K562 (cell line): ENCODE data around the gene LMTK2. TPM values are rescaled to one million over a fixed set of nuclear protein-coding genes. Genes with fewer than 3 reads are reported as not detected.
A peak's percentile ranks its signal among the peaks of the same experiment; 100 is the strongest.

Experiments used
- ATAC-seq: fragments of 200-7000 bp; cut with Tn5 transposase; 3 replicates; pipeline ENCODE4 v1.9.1; 2020; ENCODE audit warnings: moderate library complexity
- BruUV-seq: library from RNA; stranded (reverse); fragments of 400-500 nt; replicated peaks from 2 replicates; lab custom pipeline; 2021; lab: Mats Ljungman, UMichigan
- CTCF ChIA-PET: fragments of 300-600 bp; formaldehyde crosslinking; extraction: SDS; loops from one replicate; lab custom pipeline; 2021; ENCODE audit warnings: low intra/inter-chr PET ratio; lab: Yijun Ruan, JAX
- POLR2A ChIA-PET: fragments of 300-600, 350-650 bp; sonication (Branson Sonifier 250); formaldehyde crosslinking; extraction: SDS; loops from one replicate; lab custom pipeline; 2021; ENCODE audit warnings: antibody characterized with exemption, inconsistent platforms; lab: Yijun Ruan, JAX
- DNase-seq, 4 experiments: peaks; one replicate each; pipeline versions ENCODE4 v3.0.0 to v3.0.0-alpha.2; 2011 to 2018; ENCODE audit warnings: low spot score in 3 of 4, mixed read lengths in 3 of 4; ENCODE audit errors: extremely low read depth in 1 of 4
- FAIRE-seq: peaks from 2 replicates; lab custom pipeline; 2011; peaks lifted over from hg19 to GRCh38; lab: Jason Lieb, UNC
- H2AFZ ChIP-seq: 2 replicates; pipeline ENCODE4 v1.6.0; 2011; ENCODE audit warnings: low read depth, low read length, control low read depth, inconsistent platforms
- H3K27ac ChIP-seq: fragments of 200-600 bp; 3 replicates; pipeline ENCODE4 v1.8.0; 2011; ENCODE audit warnings: low read depth, mild to moderate bottlenecking, control low read depth, inconsistent platforms, low read length, moderate library complexity, mixed read lengths; ENCODE audit errors: extremely low read depth
- H3K27me3 ChIP-seq, 2 experiments: fragments of 300-600 bp in 1 of 2; 2 replicates in 1 of 2; 3 replicates in 1 of 2; pipeline versions ENCODE4 v1.6.0 to v1.8.0; 2011; ENCODE audit warnings: inconsistent platforms in 2 of 2, low read length in 2 of 2, mild to moderate bottlenecking in 1 of 2, mixed read lengths in 1 of 2, moderate library complexity in 1 of 2; ENCODE audit not compliant: control insufficient read depth in 2 of 2, insufficient read depth in 2 of 2
- H3K36me3 ChIP-seq: fragments of 300-600 bp; 3 replicates; pipeline ENCODE4 v1.8.0; 2011; ENCODE audit warnings: mild to moderate bottlenecking, low read length, inconsistent platforms; ENCODE audit not compliant: control insufficient read depth, insufficient read depth
- H3K4me1 ChIP-seq, 2 experiments: fragments of 200-600 bp in 1 of 2; replicated peaks in 1 of 2; 2 replicates in 1 of 2; 3 replicates in 1 of 2; pipeline versions ENCODE4 v1.5.1 to v1.8.0; 2011; ENCODE audit warnings: inconsistent platforms in 2 of 2, low read length in 2 of 2, mild to moderate bottlenecking in 1 of 2, mixed read lengths in 1 of 2, moderate library complexity in 1 of 2; ENCODE audit not compliant: control insufficient read depth in 2 of 2, insufficient read depth in 2 of 2
- H3K4me2 ChIP-seq: 2 replicates; pipeline ENCODE4 v1.6.1; 2011; ENCODE audit warnings: low read length, control low read depth, inconsistent platforms, mixed read lengths; ENCODE audit not compliant: insufficient read depth
- H3K4me3 ChIP-seq: fragments of 200-600 bp; sonication (generic), shearing (Covaris generic); 2 replicates; pipeline ENCODE4 v1.5.1; 2016; ENCODE audit warnings: control low read depth, inconsistent platforms
- H3K79me2 ChIP-seq: fragments of 200-600 bp; 3 replicates; pipeline ENCODE4 v1.8.0; 2011; ENCODE audit warnings: low read length, inconsistent platforms; ENCODE audit not compliant: control insufficient read depth, insufficient read depth
- H3K9ac ChIP-seq, 2 experiments: 2 replicates each; pipeline versions ENCODE4 v1.6.0 to v1.6.1; 2011; ENCODE audit warnings: low read depth in 2 of 2, low read length in 2 of 2, control low read depth in 1 of 2, inconsistent platforms in 1 of 2, mild to moderate bottlenecking in 1 of 2, mixed read lengths in 1 of 2; ENCODE audit not compliant: insufficient read depth in 1 of 2
- H3K9me1 ChIP-seq: one replicate; pipeline ENCODE4 v1.6.0; 2011; ENCODE audit warnings: inconsistent platforms, mild to moderate bottlenecking, low read length, moderate library complexity; ENCODE audit not compliant: control insufficient read depth, insufficient read depth
- H3K9me3 ChIP-seq: replicated peaks from 2 replicates; pipeline ENCODE4 v1.5.1; 2011; ENCODE audit warnings: low read depth, low read length, inconsistent platforms; ENCODE audit not compliant: control insufficient read depth, insufficient read depth
- H4K20me1 ChIP-seq: replicated peaks from 2 replicates; pipeline ENCODE4 v1.6.1; 2011; ENCODE audit warnings: low read length, inconsistent platforms, mixed read lengths; ENCODE audit not compliant: control insufficient read depth, insufficient read depth
- CBFA2T3 ChIP-seq: fragments of 450-650 bp; IDR thresholded peaks from 2 replicates; pipeline ENCODE4 v1.6.1; 2017
- EGR1 ChIP-seq: fragments of 450-650 bp; conservative IDR thresholded peaks from 2 replicates; pipeline ENCODE4 v1.6.1; 2017; ENCODE audit warnings: mild to moderate bottlenecking
- KDM4B ChIP-seq, 2 experiments: fragments of 450-650 bp in 1 of 2; sonication (generic) in 1 of 2; IDR thresholded peaks; 2 replicates each; pipeline ENCODE4 v1.6.1; 2016 to 2017; ENCODE audit warnings: borderline replicate concordance in 2 of 2, antibody characterized with exemption in 1 of 2, low read depth in 1 of 2, mild to moderate bottlenecking in 1 of 2
- MAFK ChIP-seq: IDR thresholded peaks from 2 replicates; pipeline ENCODE4 v1.6.1; 2011; ENCODE audit warnings: low read length, improper control_type of control experiment
- NFIC ChIP-seq: fragments of 450-650 bp; IDR thresholded peaks from 2 replicates; pipeline ENCODE4 v1.6.1; 2017; ENCODE audit warnings: mild to moderate bottlenecking, inconsistent platforms
- SMARCE1 ChIP-seq: fragments of 450-650 bp; IDR thresholded peaks from 2 replicates; pipeline ENCODE4 v1.7.1; 2016; ENCODE audit warnings: mild to moderate bottlenecking
- TRIM24 ChIP-seq, 2 experiments: fragments of 450-650 bp; IDR thresholded peaks; 2 replicates each; pipeline ENCODE4 v1.6.1; 2016
- ZSCAN32 ChIP-seq: fragments of 450-650 bp; formaldehyde crosslinking; IDR thresholded peaks from 2 replicates; pipeline ENCODE4 v1.4.0; 2020; ENCODE audit warnings: mild to moderate bottlenecking, moderate library complexity
- WGBS: fragments of 100-300 bp; shearing (Covaris generic); methylation state at CpG from one replicate; pipeline ENCODE4 v1.1.6; 2016; ENCODE audit warnings: low coverage, mixed read lengths; ENCODE audit not compliant: insufficient coverage; ENCODE audit errors: missing lambda C conversion rate; 5-methylcytosine and 5-hydroxymethylcytosine counted together
- in situ Hi-C: fragments of 300-500 bp; cut with MboI; formaldehyde crosslinking; loops from 4 replicates; pipeline ENCODE4 v1.15.0; 2018; ENCODE audit warnings: inconsistent platforms, mixed read lengths
- intact Hi-C: fragments of 100-400 bp; cut with micrococcal nuclease; formaldehyde crosslinking; loops from 2 replicates; pipeline ENCODE4 v1.14.2; 2022
- polyA plus RNA-seq, 8 experiments: library from polyadenylated mRNA; depleted of rRNA in 4 of 8; stranded (reverse) in 5 of 8; unstranded in 3 of 8; fragments of >200 nt; fragmentation: Nextera tagmentation in 2 of 8; fragmentation: Illumina TruSeq in 1 of 8; extraction: Ambion mirVana in 2 of 8; extraction: Trizol in 1 of 8; gene quantifications; 2 replicates each; pipeline versions ENCODE4 v1.2.1 to v1.2.3, GENCODE V29; 2011 to 2014; ENCODE audit warnings: inconsistent platforms in 1 of 8, missing spikeins in 1 of 8
- total RNA-seq, 7 experiments: library from RNA; depleted of rRNA in 6 of 7; stranded (reverse); fragments of >200 nt in 6 of 7; fragmentation: Illumina TruSeq in 2 of 7; extraction: Trizol in 2 of 7; gene quantifications; 2 replicates each; pipeline versions ENCODE4 v1.2.1 to v1.2.3, GENCODE V29; 2011 to 2021; ENCODE audit warnings: low replicate concordance in 1 of 7
- TF ChIP-seq, protein P1 (sequence below): fragments of 450-650 bp; IDR thresholded peaks from 2 replicates; pipeline ENCODE4 v1.6.1; 2017; ENCODE audit warnings: mild to moderate bottlenecking, moderate library complexity
- TF ChIP-seq, protein P2 (sequence below): fragments of 150-350 bp; IDR thresholded peaks from 2 replicates; pipeline ENCODE4 v1.6.1; 2014; ENCODE audit warnings: low read depth, mild to moderate bottlenecking, low read length, borderline replicate concordance
- TF ChIP-seq, protein P3 (sequence below): fragments of 250-450 bp; sonication (Bioruptor Pico); IDR thresholded peaks from 2 replicates; pipeline ENCODE4 v1.4.0; 2020; ENCODE audit warnings: mild to moderate bottlenecking, moderate library complexity, borderline replicate concordance
- TF ChIP-seq, protein P4 (sequence below), 2 experiments: fragments of 450-650 bp in 1 of 2; sonication (generic) in 1 of 2; formaldehyde crosslinking in 1 of 2; IDR thresholded peaks in 1 of 2; conservative IDR thresholded peaks in 1 of 2; 2 replicates each; pipeline versions ENCODE4 v1.6.1 to v1.8.1; 2016 to 2023; ENCODE audit warnings: mild to moderate bottlenecking in 2 of 2, moderate library complexity in 2 of 2, inconsistent platforms in 1 of 2, missing genetic modification reagents in 1 of 2

The LMTK2 gene
- total and polyA plus RNA-seq, 9 of the 15 experiments (the other 6 are each of a cell fraction or from before 2014, with no cell fraction given): 0.78 to 16.4 (median 6.3) TPM

DNA sequence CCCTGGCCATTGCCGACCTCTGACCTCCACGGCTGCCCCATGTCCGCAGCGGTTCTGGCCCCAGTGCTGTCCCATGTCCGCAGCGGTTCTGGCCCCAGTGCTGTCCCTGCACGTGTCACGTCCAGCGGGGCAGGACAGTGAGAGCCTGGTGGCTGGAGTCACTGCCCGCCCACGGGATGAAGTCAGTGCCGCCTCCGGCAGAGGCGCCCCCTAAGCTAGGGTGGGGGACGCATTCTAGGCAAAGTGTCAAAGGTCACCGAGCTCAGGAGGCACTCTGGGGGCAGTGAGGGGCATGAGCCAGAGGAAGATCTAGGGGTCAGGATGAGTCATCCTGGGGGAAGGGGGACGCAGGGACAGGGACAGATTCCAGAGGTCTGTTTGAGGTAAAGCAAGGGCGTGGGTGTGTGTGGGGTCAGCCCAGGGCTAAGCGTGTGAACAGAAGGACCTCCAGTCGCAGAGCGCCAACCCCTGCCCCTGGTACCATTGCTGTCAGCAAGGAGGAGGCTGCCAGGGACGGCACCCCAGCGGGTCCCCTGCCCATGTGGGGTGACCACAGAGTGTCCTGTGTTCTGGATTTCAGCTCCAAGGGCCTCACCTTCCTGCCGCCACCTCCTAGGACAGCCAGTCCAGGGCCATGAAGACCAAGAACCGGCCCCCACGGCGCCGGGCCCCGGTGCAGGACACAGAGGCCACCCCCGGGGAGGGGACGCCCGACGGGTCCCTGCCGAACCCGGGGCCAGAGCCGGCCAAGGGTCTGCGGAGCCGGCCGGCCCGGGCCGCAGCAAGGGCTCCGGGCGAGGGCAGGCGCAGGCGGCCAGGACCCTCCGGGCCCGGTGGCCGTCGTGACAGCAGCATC is 105.2 kb downstream of the LMTK2 start:
- CTCF ChIA-PET: no interaction called here
- peak overlapping the region; percentile 63; the same call in 1 of the 2 replicates for H3K4me2 ChIP-seq
- TF ChIP-seq, protein P1, sequence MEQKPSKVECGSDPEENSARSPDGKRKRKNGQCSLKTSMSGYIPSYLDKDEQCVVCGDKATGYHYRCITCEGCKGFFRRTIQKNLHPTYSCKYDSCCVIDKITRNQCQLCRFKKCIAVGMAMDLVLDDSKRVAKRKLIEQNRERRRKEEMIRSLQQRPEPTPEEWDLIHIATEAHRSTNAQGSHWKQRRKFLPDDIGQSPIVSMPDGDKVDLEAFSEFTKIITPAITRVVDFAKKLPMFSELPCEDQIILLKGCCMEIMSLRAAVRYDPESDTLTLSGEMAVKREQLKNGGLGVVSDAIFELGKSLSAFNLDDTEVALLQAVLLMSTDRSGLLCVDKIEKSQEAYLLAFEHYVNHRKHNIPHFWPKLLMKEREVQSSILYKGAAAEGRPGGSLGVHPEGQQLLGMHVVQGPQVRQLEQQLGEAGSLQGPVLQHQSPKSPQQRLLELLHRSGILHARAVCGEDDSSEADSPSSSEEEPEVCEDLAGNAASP: no peak
- TF ChIP-seq ZSCAN32 (CRISPR knock-in tag): no peak
- no peak for TF ChIP-seq MAFK
- no peak for TF ChIP-seq NFIC
- TF ChIP-seq CBFA2T3: 0 out of 2 replicates have a peak, but pooled peaks have one; percentile 7
- peak; percentile 85 for TF ChIP-seq EGR1
- TF ChIP-seq SMARCE1: no peak
- TF ChIP-seq, protein P2, sequence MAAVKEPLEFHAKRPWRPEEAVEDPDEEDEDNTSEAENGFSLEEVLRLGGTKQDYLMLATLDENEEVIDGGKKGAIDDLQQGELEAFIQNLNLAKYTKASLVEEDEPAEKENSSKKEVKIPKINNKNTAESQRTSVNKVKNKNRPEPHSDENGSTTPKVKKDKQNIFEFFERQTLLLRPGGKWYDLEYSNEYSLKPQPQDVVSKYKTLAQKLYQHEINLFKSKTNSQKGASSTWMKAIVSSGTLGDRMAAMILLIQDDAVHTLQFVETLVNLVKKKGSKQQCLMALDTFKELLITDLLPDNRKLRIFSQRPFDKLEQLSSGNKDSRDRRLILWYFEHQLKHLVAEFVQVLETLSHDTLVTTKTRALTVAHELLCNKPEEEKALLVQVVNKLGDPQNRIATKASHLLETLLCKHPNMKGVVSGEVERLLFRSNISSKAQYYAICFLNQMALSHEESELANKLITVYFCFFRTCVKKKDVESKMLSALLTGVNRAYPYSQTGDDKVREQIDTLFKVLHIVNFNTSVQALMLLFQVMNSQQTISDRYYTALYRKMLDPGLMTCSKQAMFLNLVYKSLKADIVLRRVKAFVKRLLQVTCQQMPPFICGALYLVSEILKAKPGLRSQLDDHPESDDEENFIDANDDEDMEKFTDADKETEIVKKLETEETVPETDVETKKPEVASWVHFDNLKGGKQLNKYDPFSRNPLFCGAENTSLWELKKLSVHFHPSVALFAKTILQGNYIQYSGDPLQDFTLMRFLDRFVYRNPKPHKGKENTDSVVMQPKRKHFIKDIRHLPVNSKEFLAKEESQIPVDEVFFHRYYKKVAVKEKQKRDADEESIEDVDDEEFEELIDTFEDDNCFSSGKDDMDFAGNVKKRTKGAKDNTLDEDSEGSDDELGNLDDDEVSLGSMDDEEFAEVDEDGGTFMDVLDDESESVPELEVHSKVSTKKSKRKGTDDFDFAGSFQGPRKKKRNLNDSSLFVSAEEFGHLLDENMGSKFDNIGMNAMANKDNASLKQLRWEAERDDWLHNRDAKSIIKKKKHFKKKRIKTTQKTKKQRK: no peak
- no peak for TF ChIP-seq KDM4B (IDR thresholded peaks at IDR 0.05; ENCODE audit: borderline replicate concordance in 2 of 2, low read depth in 1 of 2)
- TF ChIP-seq TRIM24 (IDR thresholded peaks at IDR 0.05): no peak
- TF ChIP-seq, protein P3, sequence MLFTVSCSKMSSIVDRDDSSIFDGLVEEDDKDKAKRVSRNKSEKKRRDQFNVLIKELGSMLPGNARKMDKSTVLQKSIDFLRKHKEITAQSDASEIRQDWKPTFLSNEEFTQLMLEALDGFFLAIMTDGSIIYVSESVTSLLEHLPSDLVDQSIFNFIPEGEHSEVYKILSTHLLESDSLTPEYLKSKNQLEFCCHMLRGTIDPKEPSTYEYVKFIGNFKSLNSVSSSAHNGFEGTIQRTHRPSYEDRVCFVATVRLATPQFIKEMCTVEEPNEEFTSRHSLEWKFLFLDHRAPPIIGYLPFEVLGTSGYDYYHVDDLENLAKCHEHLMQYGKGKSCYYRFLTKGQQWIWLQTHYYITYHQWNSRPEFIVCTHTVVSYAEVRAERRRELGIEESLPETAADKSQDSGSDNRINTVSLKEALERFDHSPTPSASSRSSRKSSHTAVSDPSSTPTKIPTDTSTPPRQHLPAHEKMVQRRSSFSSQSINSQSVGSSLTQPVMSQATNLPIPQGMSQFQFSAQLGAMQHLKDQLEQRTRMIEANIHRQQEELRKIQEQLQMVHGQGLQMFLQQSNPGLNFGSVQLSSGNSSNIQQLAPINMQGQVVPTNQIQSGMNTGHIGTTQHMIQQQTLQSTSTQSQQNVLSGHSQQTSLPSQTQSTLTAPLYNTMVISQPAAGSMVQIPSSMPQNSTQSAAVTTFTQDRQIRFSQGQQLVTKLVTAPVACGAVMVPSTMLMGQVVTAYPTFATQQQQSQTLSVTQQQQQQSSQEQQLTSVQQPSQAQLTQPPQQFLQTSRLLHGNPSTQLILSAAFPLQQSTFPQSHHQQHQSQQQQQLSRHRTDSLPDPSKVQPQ (CRISPR knock-in tag): no peak
- TF ChIP-seq, protein P4, sequence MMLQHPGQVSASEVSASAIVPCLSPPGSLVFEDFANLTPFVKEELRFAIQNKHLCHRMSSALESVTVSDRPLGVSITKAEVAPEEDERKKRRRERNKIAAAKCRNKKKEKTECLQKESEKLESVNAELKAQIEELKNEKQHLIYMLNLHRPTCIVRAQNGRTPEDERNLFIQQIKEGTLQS (IDR thresholded peaks at IDR 0.05): peak; percentile 75
- TF ChIP-seq, protein P4 (CRISPR knock-in tag; conservative IDR thresholded peaks at IDR 0.05): no peak

More for the DNA sequence above, 105.2 kb downstream of the LMTK2 start:
- intact Hi-C loops (no loop called here), in situ Hi-C loops (no loop called here)
- Histone ChIP-seq H3K9me1 (no peaks in the 10 kb centered on the region), H3K79me2 (no peaks in the 10 kb centered on the region), H3K36me3 (peaks cover 10% of the 10 kb centered on the region; the same call in 1 of the 3 replicates), H3K27me3 (peaks cover 14 to 26% of the 10 kb centered on the region in 2 experiments; a peak in 4 of 5 replicates), H3K9me3 (no peaks in the 10 kb centered on the region), H3K27ac (0 out of 3 replicates have a peak overlapping the region, but pooled peaks have one; percentile 15), H3K4me3 (peak overlapping the region; percentile 21; the same call in 1 of the 2 replicates), H3K9ac (peak overlapping the region in 1 of 2 experiments; percentile 72; a peak in 3 of 4 replicates), H4K20me1 (peaks cover 12% of the 10 kb centered on the region), H2AFZ (no peak overlapping the region; the same call in 1 of the 2 replicates), H3K4me1 (peaks cover 0 to 38% of the 10 kb centered on the region in 2 experiments; a peak in 3 of 5 replicates)
- 59% methylated on average over 34 of the region's 49 CpGs for WGBS
- FAIRE-seq (no peak), DNase-seq (peak; percentile 34 to 57 (median 47)), ATAC-seq (peak; percentile 29)
- POLR2A ChIA-PET: interaction anchor here (0.6 kb wide), 1 partner anchor 31 kb away, joined by 3 read pairs; no protein-coding TSS in a partner anchor
- no TSS peak for BruUV-seq
